Smooth muscle cell (in vitro differentiated cells): ENCODE measurements around the gene TIMM23. TPM values are rescaled to one million over a fixed set of nuclear protein-coding genes. Genes with fewer than 3 reads are reported as not detected.
A peak's percentile ranks its signal among the peaks of the same experiment; 100 is the strongest.

Experiments used
- DNase-seq: peaks from one replicate; lab custom pipeline; 2025; ENCODE audit not compliant: unreplicated experiment; lab: John Stamatoyannopoulos, UW
- H2AFZ ChIP-seq: fragments of 200-600 bp; sonication (generic); 2 replicates; pipeline ENCODE4 v1.6.0; 2016; ENCODE audit warnings: antibody characterized with exemption, low read depth, mild to moderate bottlenecking
- H3F3A ChIP-seq: fragments of 200-600 bp; sonication (generic); 2 replicates; pipeline ENCODE4 v1.6.0; 2017; ENCODE audit warnings: antibody characterized with exemption, low read depth
- H3K27ac ChIP-seq: fragments of 200-600 bp; sonication (generic); 2 replicates; pipeline ENCODE4 v1.5.1; 2016; ENCODE audit warnings: low read depth, mild to moderate bottlenecking
- H3K27me3 ChIP-seq: fragments of 200-600 bp; sonication (generic); 2 replicates; pipeline ENCODE4 v1.6.1; 2016; ENCODE audit warnings: low read depth, mild to moderate bottlenecking
- H3K36me3 ChIP-seq: fragments of 200-600 bp; sonication (generic); 2 replicates; pipeline ENCODE4 v1.5.1; 2016; ENCODE audit warnings: low read depth
- H3K4me1 ChIP-seq: fragments of 200-600 bp; sonication (generic); 2 replicates; pipeline ENCODE4 v1.5.1; 2016; ENCODE audit warnings: low read depth
- H3K4me2 ChIP-seq: fragments of 200-600 bp; sonication (generic); 2 replicates; pipeline ENCODE4 v1.6.0; 2016; ENCODE audit warnings: mild to moderate bottlenecking
- H3K4me3 ChIP-seq: fragments of 200-600 bp; sonication (generic); 2 replicates; pipeline ENCODE4 v1.5.1; 2016; ENCODE audit warnings: mild to moderate bottlenecking
- H3K79me2 ChIP-seq: fragments of 200-600 bp; sonication (generic); 2 replicates; pipeline ENCODE4 v1.6.0; 2016; ENCODE audit warnings: low read depth, mild to moderate bottlenecking
- H3K9ac ChIP-seq: fragments of 200-600 bp; sonication (generic); 2 replicates; pipeline ENCODE4 v1.6.0; 2016; ENCODE audit warnings: low read depth
- H3K9me3 ChIP-seq: fragments of 200-600 bp; sonication (generic); replicated peaks from 2 replicates; pipeline ENCODE4 v1.5.1; 2016; ENCODE audit warnings: low read depth
- H4K20me1 ChIP-seq: fragments of 200-600 bp; sonication (generic); 2 replicates; pipeline ENCODE4 v1.6.0; 2016; ENCODE audit warnings: low read depth
- CTCF ChIP-seq: fragments of 200-600 bp; sonication (generic); IDR thresholded peaks from 2 replicates; pipeline ENCODE4 v1.5.1; 2017; ENCODE audit warnings: borderline replicate concordance, mild to moderate bottlenecking, antibody characterized with exemption; ENCODE audit not compliant: insufficient read depth, poor library complexity, severe bottlenecking
- whole genome bisulfite sequencing: methylation state at CpG from one replicate; pipeline ENCODE4 v1.1.7; 2016; ENCODE audit warnings: low lambda C conversion rate; 5-methylcytosine and 5-hydroxymethylcytosine counted together
- polyA plus RNA-seq: library from polyadenylated mRNA; unstranded; fragments of >200 nt; fragmentation: Nextera tagmentation; extraction: Ambion mirVana; gene quantifications from 2 replicates; pipeline ENCODE4 v1.2.1, GENCODE V29; 2016
- total RNA-seq: library from RNA; depleted of rRNA; stranded (reverse); fragments of >200 nt; gene quantifications from 2 replicates; pipeline ENCODE4 v1.2.3, GENCODE V29; 2014

The TIMM23 gene
- total and polyA plus RNA-seq, 2 experiments from 2014 or later, result 89.4 to 105 TPM

GRCh38 chr10:46005383-46005782, 33.1 kb downstream of the TIMM23 start:
- Histone ChIP-seq H3K27me3 (no peaks in the 10 kb centered on the region), H3K9me3 (no peaks in the 10 kb centered on the region), H3K4me3 (no peak overlapping the region), H3K79me2 (peaks cover 8% of the 10 kb centered on the region), H3K27ac (peak overlapping the region; percentile 67), H2AFZ (no peak overlapping the region), H3K4me2 (no peak overlapping the region), H4K20me1 (peaks cover 45% of the 10 kb centered on the region), H3K4me1 (no peaks in the 10 kb centered on the region), H3K9ac (no peak overlapping the region), H3K36me3 (peaks cover 18% of the 10 kb centered on the region), H3F3A (peaks cover 37% of the 10 kb centered on the region)
- WGBS, result 77% methylated on average over 4 of the region's 4 CpGs
- DNase-seq, result no peak
- TF ChIP-seq CTCF, result no peak

- no peaks in the 10 kb centered on the region for H3K9me3 ChIP-seq
- H3K9ac ChIP-seq, result no peak overlapping the region
- H3K4me1 ChIP-seq, result no peaks in the 10 kb centered on the region
- peaks cover 20% of the 10 kb centered on the region for H3K36me3 ChIP-seq
- H3K27ac ChIP-seq, result peak overlapping the region; percentile 67
- H3F3A ChIP-seq, result peaks cover 37% of the 10 kb centered on the region
- no peak overlapping the region for H3K4me3 ChIP-seq
- H2AFZ ChIP-seq, result no peak overlapping the region
- DNase-seq, result no peak
- TF ChIP-seq CTCF, result no peak
- peak overlapping the region; percentile 49 for H3K4me2 ChIP-seq
- peaks cover 8% of the 10 kb centered on the region for H3K79me2 ChIP-seq
- peaks cover 45% of the 10 kb centered on the region for H4K20me1 ChIP-seq
- H3K27me3 ChIP-seq, result no peaks in the 10 kb centered on the region
- WGBS, result 62% methylated on average over 3 of the region's 3 CpGs
Observed at GRCh38 chr10:46006219-46006618, 33.9 kb downstream of the TIMM23 start.

- DNase-seq, result no peak
Observed at GRCh38 chr10:46012746-46013145, 40.5 kb downstream of the TIMM23 start.

More at GRCh38 chr10:46012746-46013145, 40.5 kb downstream of the TIMM23 start:
- Histone ChIP-seq H2AFZ (no peak overlapping the region), H3K4me1 (no peaks in the 10 kb centered on the region), H3K4me3 (no peak overlapping the region), H3K27me3 (no peaks in the 10 kb centered on the region), H3K9ac (no peak overlapping the region), H3K36me3 (peaks cover 47% of the 10 kb centered on the region), H4K20me1 (peaks cover 63% of the 10 kb centered on the region), H3K79me2 (peaks cover 50% of the 10 kb centered on the region), H3F3A (peaks cover 21% of the 10 kb centered on the region), H3K27ac (no peak overlapping the region), H3K4me2 (no peak overlapping the region), H3K9me3 (no peaks in the 10 kb centered on the region)
- no peak for TF ChIP-seq CTCF
- 93% methylated on average over 3 of the region's 3 CpGs for WGBS
